ENCODE results near the gene REV3L.

REV3L gene

DNA sequence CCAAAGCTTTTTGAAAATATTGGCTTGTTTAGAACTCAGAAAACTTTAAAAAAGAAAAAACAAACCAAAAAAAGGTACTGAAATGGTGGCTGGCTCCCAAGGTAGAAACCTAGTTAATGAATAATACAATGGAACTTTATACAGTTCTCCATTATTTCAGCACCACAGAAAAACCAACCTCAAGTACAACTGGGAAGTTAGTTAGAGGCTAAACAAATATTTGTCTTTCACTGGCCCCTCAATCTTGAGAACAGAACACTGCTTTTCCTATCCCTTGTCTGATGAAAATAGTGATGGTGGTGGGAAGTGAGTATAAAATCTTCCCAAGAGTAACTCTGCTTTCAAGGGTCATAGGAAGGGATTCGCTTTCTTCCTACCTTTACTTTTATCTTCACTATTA is 126.5 kb downstream of the REV3L start:
- Histone ChIP-seq H3K36me3 (replicated peaks) (peaks cover 9% of the 10 kb centered on the region), H3K4me3 (ENCODE audit: low read depth, low read length) (no peak overlapping the region), H3K27me3 (replicated peaks) (no peaks in the 10 kb centered on the region), H3K27ac (no peak overlapping the region)
- in situ Hi-C loops (cut with HindIII; ENCODE audit: low pct_ligation_motif_present, low sequenced_read_pairs): no loop called here
- TF ChIP-seq, protein P1, sequence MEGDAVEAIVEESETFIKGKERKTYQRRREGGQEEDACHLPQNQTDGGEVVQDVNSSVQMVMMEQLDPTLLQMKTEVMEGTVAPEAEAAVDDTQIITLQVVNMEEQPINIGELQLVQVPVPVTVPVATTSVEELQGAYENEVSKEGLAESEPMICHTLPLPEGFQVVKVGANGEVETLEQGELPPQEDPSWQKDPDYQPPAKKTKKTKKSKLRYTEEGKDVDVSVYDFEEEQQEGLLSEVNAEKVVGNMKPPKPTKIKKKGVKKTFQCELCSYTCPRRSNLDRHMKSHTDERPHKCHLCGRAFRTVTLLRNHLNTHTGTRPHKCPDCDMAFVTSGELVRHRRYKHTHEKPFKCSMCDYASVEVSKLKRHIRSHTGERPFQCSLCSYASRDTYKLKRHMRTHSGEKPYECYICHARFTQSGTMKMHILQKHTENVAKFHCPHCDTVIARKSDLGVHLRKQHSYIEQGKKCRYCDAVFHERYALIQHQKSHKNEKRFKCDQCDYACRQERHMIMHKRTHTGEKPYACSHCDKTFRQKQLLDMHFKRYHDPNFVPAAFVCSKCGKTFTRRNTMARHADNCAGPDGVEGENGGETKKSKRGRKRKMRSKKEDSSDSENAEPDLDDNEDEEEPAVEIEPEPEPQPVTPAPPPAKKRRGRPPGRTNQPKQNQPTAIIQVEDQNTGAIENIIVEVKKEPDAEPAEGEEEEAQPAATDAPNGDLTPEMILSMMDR (IDR thresholded peaks at IDR 0.05; ENCODE audit: low read depth, low read length, missing control alignments): no peak
- DNase-seq: no peak

DNA sequence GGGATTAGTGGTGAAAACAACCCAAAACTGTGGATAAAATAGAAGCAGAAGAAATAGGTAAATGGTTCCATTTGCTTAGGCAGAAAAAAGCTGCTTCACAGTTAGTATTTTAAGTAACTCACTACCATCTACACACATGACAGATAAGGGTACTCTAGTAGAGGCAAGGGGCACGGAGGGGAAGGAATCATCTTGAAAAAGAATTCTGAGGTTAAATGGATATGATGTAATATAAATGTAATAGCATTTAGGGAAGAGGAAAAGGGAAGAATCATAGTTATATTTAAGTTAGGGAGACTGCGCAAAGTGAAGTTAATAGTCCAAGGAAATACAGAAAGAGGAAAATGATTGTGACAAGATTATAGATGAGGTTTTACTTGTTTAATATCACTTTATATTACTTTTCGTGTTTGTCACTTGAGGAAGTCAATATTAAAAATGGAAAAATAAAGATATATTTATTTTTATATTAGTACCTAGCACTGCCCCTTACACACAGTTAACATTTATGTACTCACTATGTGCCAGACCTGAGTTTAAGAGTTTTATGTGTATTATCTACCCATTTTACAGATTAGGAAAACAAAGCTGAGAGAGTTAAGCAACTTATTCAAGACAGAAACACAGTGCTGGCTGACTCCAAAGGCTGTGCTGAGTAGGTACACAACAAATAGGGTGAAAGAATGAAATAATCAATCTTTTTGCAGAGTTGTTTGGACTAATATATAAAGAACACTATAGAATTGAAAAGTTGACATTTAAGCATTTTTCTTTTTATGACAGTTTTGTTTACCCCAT is 128.1 kb downstream of the REV3L start:
- Histone ChIP-seq H3K36me3 (replicated peaks) (peaks cover 9% of the 10 kb centered on the region), H3K27ac (no peak overlapping the region), H3K27me3 (replicated peaks) (no peaks in the 10 kb centered on the region), H3K4me3 (ENCODE audit: low read depth, low read length) (no peak overlapping the region)
- DNase-seq: no peak
- TF ChIP-seq, protein P1 (IDR thresholded peaks at IDR 0.05; ENCODE audit: low read depth, low read length, missing control alignments): no peak
- in situ Hi-C loops (cut with HindIII; ENCODE audit: low pct_ligation_motif_present, low sequenced_read_pairs): no loop called here

DNA sequence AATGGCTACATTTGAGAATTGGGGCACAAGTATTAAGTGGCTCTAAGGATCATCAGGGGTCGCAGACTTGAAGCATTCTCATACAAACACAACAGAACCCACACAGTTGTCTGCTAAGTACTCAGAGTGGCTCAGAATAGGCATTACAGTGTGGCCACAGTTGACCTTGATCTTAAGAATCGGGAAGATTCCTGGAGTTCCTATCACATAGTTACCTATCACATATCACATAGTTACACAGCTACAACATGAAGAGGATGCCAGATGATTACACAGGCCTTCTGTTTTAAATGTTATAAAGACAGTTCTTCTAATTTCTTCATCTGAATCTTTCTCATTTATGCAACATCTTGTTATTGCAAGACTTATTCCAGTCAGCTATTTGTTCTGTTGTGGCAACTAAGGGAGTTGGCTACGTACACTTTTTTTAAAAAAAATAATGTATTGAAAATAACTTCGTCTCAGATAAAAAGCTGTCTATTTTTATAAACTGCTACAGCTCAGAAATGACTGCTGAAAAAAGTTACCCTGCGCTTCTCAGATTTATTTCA is 129.0 kb downstream of the REV3L start:
- no peak overlapping the region for H3K27ac ChIP-seq
- no peak for DNase-seq
- no peaks in the 10 kb centered on the region for H3K27me3 ChIP-seq (replicated peaks)
- in situ Hi-C loops (cut with HindIII; ENCODE audit: low pct_ligation_motif_present, low sequenced_read_pairs): no loop called here
- TF ChIP-seq, protein P1 (IDR thresholded peaks at IDR 0.05; ENCODE audit: low read depth, low read length, missing control alignments): no peak
- H3K4me3 ChIP-seq (ENCODE audit: low read depth, low read length): no peak overlapping the region
- H3K36me3 ChIP-seq (replicated peaks): peaks cover 9% of the 10 kb centered on the region

DNA sequence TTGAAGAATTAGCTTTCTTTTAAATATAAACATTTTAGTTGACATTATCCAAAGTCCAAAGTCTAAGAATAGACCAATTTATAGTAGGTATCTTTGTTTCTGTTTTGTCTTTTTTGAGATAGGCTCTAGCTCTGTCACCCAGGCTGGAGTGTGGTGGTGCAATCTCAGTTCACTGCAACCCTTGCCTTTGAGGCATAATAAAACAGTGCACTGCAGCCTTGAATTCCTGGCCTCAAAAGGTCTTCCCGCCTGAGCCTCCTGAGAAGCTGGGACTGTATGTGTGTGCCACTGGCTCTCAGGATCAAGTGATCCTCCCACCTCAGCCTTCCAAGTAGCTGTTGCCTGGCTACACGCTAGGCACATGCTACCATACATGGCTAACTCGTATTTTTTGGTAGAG is 135.4 kb downstream of the REV3L start:
- H3K36me3 ChIP-seq (replicated peaks): no peaks in the 10 kb centered on the region
- TF ChIP-seq, protein P1 (IDR thresholded peaks at IDR 0.05; ENCODE audit: low read depth, low read length, missing control alignments): no peak
- no peaks in the 10 kb centered on the region for H3K27me3 ChIP-seq (replicated peaks)
- no peak overlapping the region for H3K27ac ChIP-seq
- no peak for DNase-seq
- H3K4me3 ChIP-seq (ENCODE audit: low read depth, low read length): no peak overlapping the region
- in situ Hi-C loops (cut with HindIII; ENCODE audit: low pct_ligation_motif_present, low sequenced_read_pairs): no loop called here

DNA sequence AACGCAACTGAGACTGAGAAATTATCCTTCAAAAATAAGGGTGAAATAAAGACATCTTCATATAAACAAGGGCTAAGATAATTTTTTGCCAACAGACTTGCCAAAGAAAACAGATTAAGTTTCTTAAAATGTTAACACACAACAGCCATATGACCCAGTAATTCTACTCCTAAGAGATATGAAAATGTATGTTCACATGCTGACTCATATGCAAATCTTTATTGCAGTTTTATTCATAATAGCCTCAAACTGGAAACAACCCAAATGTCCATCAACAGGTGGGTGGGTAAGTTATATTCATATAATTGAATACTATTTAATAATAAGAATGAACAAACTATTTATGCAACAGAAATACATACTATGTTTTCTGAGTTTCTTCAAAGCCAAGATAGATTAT is 140.1 kb downstream of the REV3L start:
- no peak for DNase-seq
- Histone ChIP-seq H3K4me3 (ENCODE audit: low read depth, low read length) (no peak overlapping the region), H3K36me3 (replicated peaks) (no peaks in the 10 kb centered on the region), H3K27ac (no peak overlapping the region), H3K27me3 (replicated peaks) (no peaks in the 10 kb centered on the region)
- TF ChIP-seq, protein P1 (IDR thresholded peaks at IDR 0.05; ENCODE audit: low read depth, low read length, missing control alignments): no peak
- in situ Hi-C loops (cut with HindIII; ENCODE audit: low pct_ligation_motif_present, low sequenced_read_pairs): no loop called here
